IMR-90 (cell line): ENCODE data around the gene GAS7. TPM values are rescaled to one million over a fixed set of nuclear protein-coding genes. Genes with fewer than 3 reads are reported as not detected.

Experiments used
- ATAC-seq: fragments of 200-7000 bp; cut with Tn5 transposase; 2 replicates; pipeline ENCODE4 v1.9.1; 2020; ENCODE audit warnings: low read depth, mild to moderate bottlenecking, moderate library complexity
- BruUV-seq: library from RNA; stranded (reverse); fragments of 400-500 nt; replicated peaks from 2 replicates; lab custom pipeline; 2021; lab: Mats Ljungman, UMichigan
- CTCF ChIA-PET: fragments of 300-600 bp; formaldehyde crosslinking; extraction: SDS; loops from one replicate; lab custom pipeline; 2021; ENCODE audit warnings: antibody characterized with exemption; lab: Yijun Ruan, JAX
- POLR2A ChIA-PET: fragments of 300-600 bp; sonication (Branson Sonifier 250); formaldehyde crosslinking; loops from one replicate; lab custom pipeline; 2022; ENCODE audit warnings: antibody characterized with exemption; ENCODE audit not compliant: unreplicated experiment; lab: Charles Lee
- DNase-seq: peaks from one replicate; pipeline ENCODE4 v3.0.0; 2013
- H2AFZ ChIP-seq: replicated peaks from 2 replicates; pipeline ENCODE3; 2013; ENCODE audit warnings: low read length, mild to moderate bottlenecking; ENCODE audit not compliant: poor library complexity
- H2AK5ac ChIP-seq: 2 replicates; pipeline ENCODE4 v1.6.1; 2013; ENCODE audit warnings: low read depth, low read length, inconsistent platforms
- H2AK9ac ChIP-seq: replicated peaks from 2 replicates; pipeline ENCODE3; 2013; ENCODE audit warnings: mild to moderate bottlenecking, low read depth, low read length, moderate library complexity; ENCODE audit not compliant: poor library complexity
- H2BK120ac ChIP-seq: 2 replicates; pipeline ENCODE4 v1.6.1; 2013; ENCODE audit warnings: low read depth, low read length, inconsistent platforms
- H2BK15ac ChIP-seq: 3 replicates; pipeline ENCODE4 v1.6.1; 2013; ENCODE audit warnings: low read depth, low read length, inconsistent platforms
- H2BK20ac ChIP-seq: 2 replicates; pipeline ENCODE4 v1.6.1; 2013; ENCODE audit warnings: low read depth, mild to moderate bottlenecking, inconsistent platforms, low read length, moderate library complexity
- H2BK5ac ChIP-seq: 2 replicates; pipeline ENCODE4 v1.6.1; 2013; ENCODE audit warnings: mild to moderate bottlenecking, low read depth, low read length, inconsistent platforms; ENCODE audit not compliant: poor library complexity, severe bottlenecking
- H3K14ac ChIP-seq: replicated peaks from 2 replicates; pipeline ENCODE4 v1.6.1; 2013; ENCODE audit warnings: low read depth, low read length, inconsistent platforms
- H3K18ac ChIP-seq: 2 replicates; pipeline ENCODE4 v1.6.1; 2013; ENCODE audit warnings: low read depth, low read length, control low read depth
- H3K23ac ChIP-seq: 2 replicates; pipeline ENCODE4 v1.6.1; 2013; ENCODE audit warnings: low read depth, low read length, inconsistent platforms
- H3K27ac ChIP-seq: 2 replicates; pipeline ENCODE4 v1.5.1; 2013; ENCODE audit warnings: mild to moderate bottlenecking, control low read depth, low read length; ENCODE audit not compliant: insufficient read depth
- H3K27me3 ChIP-seq: 2 replicates; pipeline ENCODE4 v1.6.1; 2013; ENCODE audit warnings: low read length; ENCODE audit not compliant: control insufficient read depth, insufficient read depth
- H3K36me3 ChIP-seq: 2 replicates; pipeline ENCODE4 v1.6.1; 2013; ENCODE audit warnings: low read length, mixed read lengths; ENCODE audit not compliant: control insufficient read depth, insufficient read depth
- H3K4ac ChIP-seq: 2 replicates; pipeline ENCODE4 v1.6.1; 2013; ENCODE audit warnings: low read depth, low read length, inconsistent platforms
- H3K4me1 ChIP-seq: 2 replicates; pipeline ENCODE4 v1.6.1; 2013; ENCODE audit warnings: low read length, mixed read lengths; ENCODE audit not compliant: control insufficient read depth, insufficient read depth
- H3K4me2 ChIP-seq: 2 replicates; pipeline ENCODE4 v1.6.1; 2013; ENCODE audit warnings: low read depth, mild to moderate bottlenecking, control low read depth, low read length, moderate library complexity
- H3K4me3 ChIP-seq: 2 replicates; pipeline ENCODE4 v1.5.1; 2013; ENCODE audit warnings: low read depth, mild to moderate bottlenecking, control low read depth, low read length, moderate library complexity; ENCODE audit not compliant: insufficient read depth
- H3K56ac ChIP-seq: 2 replicates; pipeline ENCODE4 v1.6.1; 2013; ENCODE audit warnings: low read length, inconsistent platforms; ENCODE audit not compliant: insufficient read depth; ENCODE audit errors: extremely low read depth
- H3K79me1 ChIP-seq, 2 experiments: 2 replicates each; pipeline ENCODE4 v1.6.1; 2013; ENCODE audit warnings: low read length in 2 of 2, inconsistent platforms in 1 of 2, low read depth in 1 of 2
- H3K9ac ChIP-seq: 2 replicates; pipeline ENCODE4 v1.6.1; 2013; ENCODE audit warnings: low read depth, low read length, control low read depth
- H3K9me1 ChIP-seq: 2 replicates; pipeline ENCODE4 v1.6.1; 2013; ENCODE audit warnings: low read length, inconsistent platforms; ENCODE audit not compliant: insufficient read depth
- H3K9me3 ChIP-seq: 2 replicates; pipeline ENCODE4 v1.6.1; 2013; ENCODE audit warnings: low read length; ENCODE audit not compliant: control insufficient read depth, insufficient read depth
- H4K20me1 ChIP-seq: 2 replicates; pipeline ENCODE4 v1.6.1; 2013; ENCODE audit warnings: low read length, inconsistent platforms; ENCODE audit not compliant: insufficient read depth
- H4K5ac ChIP-seq: 2 replicates; pipeline ENCODE4 v1.6.1; 2013; ENCODE audit warnings: mild to moderate bottlenecking, low read depth, low read length, control low read depth
- H4K8ac ChIP-seq, 2 experiments: 2 replicates each; pipeline ENCODE4 v1.6.1; 2013; ENCODE audit warnings: low read depth in 2 of 2, low read length in 2 of 2, control low read depth in 1 of 2, inconsistent platforms in 1 of 2
- H4K91ac ChIP-seq: 2 replicates; pipeline ENCODE4 v1.6.1; 2013; ENCODE audit warnings: low read depth, low read length, inconsistent platforms; ENCODE audit not compliant: insufficient read depth
- BHLHE40 ChIP-seq: fragments of 150-350 bp; IDR thresholded peaks from 2 replicates; pipeline ENCODE4 v1.6.1; 2016; ENCODE audit warnings: mild to moderate bottlenecking, low read depth, low read length
- CEBPB ChIP-seq: IDR thresholded peaks from 2 replicates; pipeline ENCODE4 v1.6.1; 2012; ENCODE audit warnings: low read depth, low read length, improper control_type of control experiment
- CHD1 ChIP-seq: IDR thresholded peaks from 2 replicates; pipeline ENCODE4 v1.6.1; 2012; ENCODE audit warnings: low read depth, low read length, improper control_type of control experiment
- CTCF ChIP-seq: conservative IDR thresholded peaks from 2 replicates; pipeline ENCODE4 v1.5.1; 2012; ENCODE audit warnings: mild to moderate bottlenecking, low read depth, low read length, improper control_type of control experiment
- ELK1 ChIP-seq: fragments of 150-350 bp; IDR thresholded peaks from 2 replicates; pipeline ENCODE4 v1.6.1; 2016; ENCODE audit warnings: low read depth, mild to moderate bottlenecking, low read length, moderate library complexity, borderline replicate concordance
- FOS ChIP-seq: fragments of 150-350 bp; IDR thresholded peaks from 2 replicates; pipeline ENCODE4 v1.6.1; 2016; ENCODE audit warnings: low read depth, low read length
- MAFK ChIP-seq: IDR thresholded peaks from 2 replicates; pipeline ENCODE4 v1.6.1; 2012; ENCODE audit warnings: low read depth, low read length, improper control_type of control experiment
- MAZ ChIP-seq: IDR thresholded peaks from 2 replicates; pipeline ENCODE4 v1.6.1; 2012; ENCODE audit warnings: low read depth, mild to moderate bottlenecking, low read length, improper control_type of control experiment, moderate library complexity, borderline replicate concordance
- MXI1 ChIP-seq: IDR thresholded peaks from 2 replicates; pipeline ENCODE4 v1.6.1; 2012; ENCODE audit warnings: low read depth, mild to moderate bottlenecking, low read length, moderate library complexity, borderline replicate concordance
- NFE2L2 ChIP-seq: fragments of 150-350 bp; IDR thresholded peaks from 2 replicates; pipeline ENCODE4 v1.6.1; 2016; ENCODE audit warnings: low read depth, mild to moderate bottlenecking, low read length
- POLR2A ChIP-seq: IDR thresholded peaks from 2 replicates; pipeline ENCODE4 v1.6.1; 2012; ENCODE audit warnings: mild to moderate bottlenecking, low read depth, low read length
- RAD21 ChIP-seq: IDR thresholded peaks from 2 replicates; pipeline ENCODE4 v1.6.1; 2012; ENCODE audit warnings: low read length, improper control_type of control experiment
- RCOR1 ChIP-seq: IDR thresholded peaks from 2 replicates; pipeline ENCODE4 v1.6.1; 2012; ENCODE audit warnings: mild to moderate bottlenecking, low read length, improper control_type of control experiment; ENCODE audit not compliant: insufficient replicate concordance
- RFX5 ChIP-seq: IDR thresholded peaks from 2 replicates; pipeline ENCODE4 v1.8.0; 2012; ENCODE audit warnings: low read depth, mild to moderate bottlenecking, low read length, moderate library complexity
- SMC3 ChIP-seq: fragments of 150-350 bp; IDR thresholded peaks from 2 replicates; pipeline ENCODE4 v1.6.1; 2016; ENCODE audit warnings: low read depth, mild to moderate bottlenecking, antibody characterized with exemption, low read length, moderate library complexity
- USF2 ChIP-seq: fragments of 150-350 bp; IDR thresholded peaks from 2 replicates; pipeline ENCODE4 v1.6.1; 2017; ENCODE audit warnings: mild to moderate bottlenecking, antibody characterized with exemption, low read length, low read depth
- WGBS, 2 experiments: methylation state at CpG; one replicate each; pipeline versions ENCODE4 v1.1.5 to v1.1.7; 2013; ENCODE audit warnings: missing lambda C conversion rate in 2 of 2; ENCODE audit not compliant: insufficient read length in 1 of 2; ENCODE audit errors: extremely low coverage in 2 of 2; 5-methylcytosine and 5-hydroxymethylcytosine counted together
- dilution Hi-C: fragments of 300-500 bp; cut with HindIII; formaldehyde crosslinking; loops from one replicate; pipeline ENCODE4 v1.14.3; 2018; ENCODE audit warnings: low sequenced_read_pairs; ENCODE audit not compliant: unreplicated experiment
- in situ Hi-C: fragments of 300-500 bp; cut with MboI; formaldehyde crosslinking; loops from 3 replicates; pipeline ENCODE4 v1.14.3; 2019; ENCODE audit warnings: low sequenced_read_pairs, inconsistent platforms, mixed read lengths
- intact Hi-C: fragments of 100-400 bp; cut with micrococcal nuclease; formaldehyde crosslinking; loops from 2 replicates; pipeline ENCODE4 v1.10.0; 2022
- polyA plus RNA-seq, 3 experiments: library from polyadenylated mRNA; depleted of rRNA; stranded (reverse); fragments of >200 nt; gene quantifications; 2 replicates each; pipeline ENCODE4 v1.2.3, GENCODE V29; 2012; ENCODE audit warnings: low replicate concordance in 1 of 3
- total RNA-seq: library from RNA; depleted of rRNA; stranded (reverse); fragments of >200 nt; gene quantifications from 2 replicates; pipeline ENCODE4 v1.2.3, GENCODE V29; 2012

Gene GAS7
- total and polyA plus RNA-seq, 2 of the 4 experiments (the other 2 are of a cell fraction): 4.6 to 5.0 TPM

- no peak overlapping the region for H3K4me2 ChIP-seq
- H2BK5ac ChIP-seq: no peak overlapping the region
- no peak overlapping the region for H3K9ac ChIP-seq
- ChIA-PET POLR2A (no interaction called here), CTCF (no interaction called here)
- in situ Hi-C loops: no loop called here
- no peaks in the 10 kb centered on the region for H3K27me3 ChIP-seq
- ATAC-seq (no peak), DNase-seq (no peak)
- no peak for TF ChIP-seq NFE2L2
- no peak for TF ChIP-seq BHLHE40
- no peak for TF ChIP-seq USF2
- TF ChIP-seq ELK1: no peak
- TF ChIP-seq RFX5: no peak
- TF ChIP-seq RCOR1: no peak
- TF ChIP-seq POLR2A: no peak
- TF ChIP-seq MXI1: no peak
- TF ChIP-seq RAD21: no peak
- no peak for TF ChIP-seq CHD1
- TF ChIP-seq CTCF: no peak
- TF ChIP-seq MAZ: no peak
- TF ChIP-seq FOS: no peak
- TF ChIP-seq CEBPB: no peak
- no peak for TF ChIP-seq MAFK
- no peak for TF ChIP-seq SMC3
- H3K14ac ChIP-seq: no peak overlapping the region
- H3K18ac ChIP-seq: no peak overlapping the region
- no peak overlapping the region for H2AFZ ChIP-seq
- WGBS, 2 experiments: 75% methylated on average over 2 of the region's 11 CpGs; no CpG with 5 or more reads in 1 of the 2 experiments
- BruUV-seq: no TSS peak
- no peak overlapping the region for H2AK5ac ChIP-seq
- H2AK9ac ChIP-seq: no peak overlapping the region
- no peak overlapping the region for H3K4ac ChIP-seq
- H3K23ac ChIP-seq: no peak overlapping the region
- no peak overlapping the region for H3K27ac ChIP-seq
- H3K9me1 ChIP-seq: 0 out of 2 replicates have a peak, but pooled peaks cover 2% of the 10 kb centered on the region
- no peak overlapping the region for H2BK20ac ChIP-seq
- H3K4me1 ChIP-seq: peaks cover 5% of the 10 kb centered on the region; the same call in 1 of the 2 replicates
- H4K20me1 ChIP-seq: no peaks in the 10 kb centered on the region
- H3K56ac ChIP-seq: no peak overlapping the region
- no peak overlapping the region for H3K4me3 ChIP-seq
- intact Hi-C loops: no loop called here
- no peaks in the 10 kb centered on the region for H3K79me1 ChIP-seq
- H4K91ac ChIP-seq: no peak overlapping the region
- H4K5ac ChIP-seq: no peak overlapping the region
- no peak overlapping the region for H2BK15ac ChIP-seq
- no peak overlapping the region for H2BK120ac ChIP-seq
- dilution Hi-C loops: no loop called here
- H3K36me3 ChIP-seq: no peaks in the 10 kb centered on the region; the same call in 1 of the 2 replicates
- no peak overlapping the region for H4K8ac ChIP-seq
- no peaks in the 10 kb centered on the region for H3K9me3 ChIP-seq
Observed at GRCh38 chr17:10156948-10157607, 41.3 kb downstream of the GAS7 start.
